Measurements from ENCODE around the gene RAX. TPM values are rescaled to one million over a fixed set of nuclear protein-coding genes. Genes with fewer than 3 reads are reported as not detected.

The RAX gene
- polyA plus RNA-seq, 3 donors: not detected

DNA sequence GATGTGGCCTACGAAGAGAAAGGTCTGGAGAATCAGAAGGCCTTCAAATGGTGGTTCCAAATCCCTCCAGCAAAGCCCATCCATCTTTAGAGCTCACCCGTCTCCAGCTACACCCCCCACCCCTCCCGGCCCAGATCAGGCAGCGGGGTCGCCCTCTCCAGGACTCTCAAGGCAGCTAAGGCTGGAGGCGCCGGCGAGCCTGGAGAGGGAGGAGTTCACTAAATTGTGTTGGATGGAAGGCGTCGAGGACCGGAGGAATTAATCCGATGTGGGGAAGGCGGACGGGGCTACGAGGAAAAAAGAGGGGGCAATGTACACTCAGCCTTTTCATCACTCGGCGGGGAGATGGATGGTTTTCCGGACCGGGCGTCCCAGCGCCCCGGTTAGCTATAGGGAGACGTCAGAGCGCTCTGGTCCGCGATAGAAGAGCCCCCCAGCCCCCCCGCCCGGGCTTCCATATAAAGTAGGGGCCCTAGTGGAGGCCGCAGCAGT, 53.5 kb downstream of the RAX start, which contains the start of gene GRP:
TSS of gene GRP (plus strand) at position 487 of the 492 bp plus-strand sequence. CDS start 108 bp downstream, outside the sequence.
- DNase-seq (ENCODE audit: extremely low read depth in 1 of 11, low read depth in 9 of 11, low spot score in 4 of 11): no peak

DNA sequence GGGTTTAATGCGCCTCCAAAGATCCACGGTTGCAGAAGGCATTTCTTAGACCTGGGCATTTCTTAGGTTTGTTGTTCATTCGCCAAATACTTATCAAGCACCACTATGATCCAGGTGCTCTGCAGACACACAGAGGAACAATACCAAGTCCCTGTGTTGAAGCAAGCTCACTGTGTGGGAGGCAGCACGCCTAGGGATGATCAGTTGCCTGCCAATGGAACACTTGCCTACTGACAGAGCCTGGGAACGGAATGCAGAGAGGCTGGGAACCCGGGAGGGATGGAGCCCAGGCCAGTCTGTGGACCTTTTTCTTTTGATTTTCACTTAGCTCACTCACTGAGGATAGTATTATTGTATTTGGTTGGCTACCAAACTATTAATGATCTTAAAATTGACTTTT, 55.2 kb downstream of the RAX start:
- DNase-seq (ENCODE audit: extremely low read depth in 1 of 11, low read depth in 9 of 11, low spot score in 4 of 11): no peak

Other genes starting within 250 kb of the RAX start
- 10 to 100 TPM; 69.7 to 74.6 (median 70.6) TPM for gene SEC11C, start 133.6 kb downstream of the RAX start, polyA plus RNA-seq (ENCODE audit: insufficient read length in 3 of 3)
- gene GRP, start 53.3 kb downstream of the RAX start, polyA plus RNA-seq (ENCODE audit: insufficient read length in 3 of 3): 1 to 10 TPM in 1 of 3 donors, under 1 TPM in 1, not detected in 1; 0.80 to 1.1 TPM
- under 1 TPM; 0.06 to 0.23 (median 0.16) TPM for gene CPLX4, start 45.2 kb upstream of the RAX start, polyA plus RNA-seq (ENCODE audit: insufficient read length in 3 of 3)
- 100 to 1,000 TPM in 2 of 3 donors, 10 to 100 TPM in 1; 98.9 to 124 (median 113) TPM for gene LMAN1, start 85.8 kb upstream of the RAX start, polyA plus RNA-seq (ENCODE audit: insufficient read length in 3 of 3)

Data from renal cortex interstitium (tissue), 11 donors.